A673 (cell line): ENCODE results near the gene FGGY. TPM values are rescaled to one million over a fixed set of nuclear protein-coding genes. Genes with fewer than 3 reads are reported as not detected.

Experiments
- BruUV-seq: library from RNA; stranded (reverse); fragments of 400-500 nt; replicated peaks from 2 replicates; lab custom pipeline; 2021; lab: Mats Ljungman, UMichigan
- CTCF ChIA-PET: fragments of 300-600 bp; sonication (Branson Sonifier 250); formaldehyde crosslinking; loops from one replicate; lab custom pipeline; 2022; ENCODE audit warnings: antibody characterized with exemption; lab: Charles Lee
- POLR2A ChIA-PET: fragments of 300-600 bp; sonication (Branson Sonifier 250); formaldehyde crosslinking; loops from one replicate; lab custom pipeline; 2022; ENCODE audit warnings: antibody characterized with exemption; ENCODE audit not compliant: low non-redundant PET; lab: Charles Lee
- DNase-seq: peaks from one replicate; pipeline ENCODE4 v3.0.0-alpha.2; 2015; ENCODE audit warnings: low spot score
- H3K27ac ChIP-seq: fragments of 200-600 bp; sonication (generic); 2 replicates; pipeline ENCODE4 v1.5.1; 2016; ENCODE audit warnings: mixed run types, low read depth, mild to moderate bottlenecking, mixed read lengths, antibody characterized with exemption, low read length; ENCODE audit not compliant: poor library complexity, severe bottlenecking
- H3K27me3 ChIP-seq: fragments of 200-600 bp; sonication (generic); replicated peaks from 2 replicates; pipeline ENCODE4 v1.6.1; 2017; ENCODE audit warnings: mixed run types, low read depth, mild to moderate bottlenecking, mixed read lengths, antibody characterized with exemption, low read length; ENCODE audit not compliant: insufficient read depth, poor library complexity
- H3K36me3 ChIP-seq: fragments of 200-600 bp; sonication (generic); 2 replicates; pipeline ENCODE4 v1.6.1; 2016; ENCODE audit warnings: mixed run types, mild to moderate bottlenecking, mixed read lengths, antibody characterized with exemption, low read length; ENCODE audit not compliant: insufficient read depth, poor library complexity, severe bottlenecking
- H3K4me1 ChIP-seq: fragments of 200-600 bp; sonication (generic); 2 replicates; pipeline ENCODE4 v1.6.1; 2017; ENCODE audit warnings: mixed run types, mild to moderate bottlenecking, mixed read lengths, antibody characterized with exemption, low read length; ENCODE audit not compliant: insufficient read depth, poor library complexity, severe bottlenecking
- H3K4me3 ChIP-seq: fragments of 200-600 bp; sonication (generic); 2 replicates; pipeline ENCODE4 v1.5.1; 2016; ENCODE audit warnings: low read depth, mixed run types, mild to moderate bottlenecking, mixed read lengths, low read length; ENCODE audit not compliant: poor library complexity, severe bottlenecking
- H3K9me3 ChIP-seq: fragments of 200-600 bp; sonication (generic); 2 replicates; pipeline ENCODE4 v1.6.1; 2016; ENCODE audit warnings: mixed run types, low read depth, mild to moderate bottlenecking, mixed read lengths, antibody characterized with exemption, low read length; ENCODE audit not compliant: poor library complexity, severe bottlenecking
- CTCF ChIP-seq: fragments of 300-800, 200-600 bp; sonication (generic); conservative IDR thresholded peaks from 2 replicates; pipeline ENCODE4 v1.5.1; 2017; ENCODE audit warnings: low read depth, mild to moderate bottlenecking, antibody characterized with exemption, low read length, moderate library complexity, mixed read lengths
- EZH2 ChIP-seq: fragments of 200-600 bp; sonication (generic); IDR thresholded peaks from 2 replicates; pipeline ENCODE4 v1.6.1; 2017; ENCODE audit warnings: borderline replicate concordance, low read depth, mild to moderate bottlenecking, mixed read lengths, antibody characterized with exemption, low read length; ENCODE audit not compliant: poor library complexity, severe bottlenecking
- intact Hi-C: fragments of 100-400 bp; cut with micrococcal nuclease; formaldehyde crosslinking; loops from one replicate; pipeline ENCODE4 v1.10.0; 2022; ENCODE audit not compliant: unreplicated experiment
- total RNA-seq: library from RNA; stranded (reverse); gene quantifications from 2 replicates; pipeline ENCODE4 v1.2.3, GENCODE V29; 2021

The FGGY gene
- total RNA-seq, 1 experiment from 2014 or later = 2.6 TPM

- Histone ChIP-seq H3K27ac (peak overlapping the region; percentile 83), H3K4me3 (no peak overlapping the region), H3K9me3 (no peaks in the 10 kb centered on the region), H3K27me3 (no peaks in the 10 kb centered on the region), H3K4me1 (peaks cover 76% of the 10 kb centered on the region), H3K36me3 (no peaks in the 10 kb centered on the region)
- intact Hi-C loops = no loop called here
- ChIA-PET POLR2A (interaction anchor here (0.7 kb wide), 1 partner anchor 119 kb away, joined by 3 read pairs; no protein-coding TSS in a partner anchor), CTCF (no interaction called here)
- TF ChIP-seq EZH2 (no peak), CTCF (no peak)
- DNase-seq = peak; percentile 62
- no TSS peak for BruUV-seq
Observed at GRCh38 chr1:59765011-59765730, 468.3 kb downstream of the FGGY start.

GRCh38 chr1:59766227-59766855, 469.4 kb downstream of the FGGY start:
- CTCF ChIA-PET = no interaction called here
- DNase-seq = peak; percentile 60
- POLR2A ChIA-PET = interaction anchor here (0.6 kb wide), 1 partner anchor 77 kb away, joined by 3 read pairs; no protein-coding TSS in a partner anchor
- Histone ChIP-seq H3K9me3 (no peaks in the 10 kb centered on the region), H3K4me1 (peaks cover 77% of the 10 kb centered on the region), H3K27me3 (no peaks in the 10 kb centered on the region), H3K4me3 (no peak overlapping the region), H3K27ac (peak overlapping the region; percentile 83), H3K36me3 (no peaks in the 10 kb centered on the region)
- BruUV-seq = no TSS peak
- TF ChIP-seq CTCF (no peak), EZH2 (no peak)
- intact Hi-C loops = loop anchor here (2.0 kb wide), 1 partner anchor 46 kb away; no protein-coding TSS in a partner anchor

GRCh38 chr1:59767119-59767518, 470.2 kb downstream of the FGGY start:
- H3K27ac ChIP-seq = peak overlapping the region; percentile 83
- POLR2A ChIA-PET = interaction anchor here (0.6 kb wide), 1 partner anchor 76 kb away, joined by 3 read pairs; no protein-coding TSS in a partner anchor
- TF ChIP-seq EZH2 = no peak
- TF ChIP-seq CTCF = no peak
- no peaks in the 10 kb centered on the region for H3K27me3 ChIP-seq
- H3K4me1 ChIP-seq = peaks cover 80% of the 10 kb centered on the region
- no peak overlapping the region for H3K4me3 ChIP-seq
- intact Hi-C loops = loop anchor here (2.0 kb wide), 1 partner anchor 46 kb away; no protein-coding TSS in a partner anchor
- DNase-seq = peak; percentile 88
- H3K9me3 ChIP-seq = no peaks in the 10 kb centered on the region
- CTCF ChIA-PET = interaction anchor here (0.5 kb wide), 1 partner anchor 1039 kb away, joined by 3 read pairs; no protein-coding TSS in a partner anchor
- no peaks in the 10 kb centered on the region for H3K36me3 ChIP-seq
- BruUV-seq = no TSS peak
